ENCODE measurements around the gene SLC25A1.

- TF ChIP-seq NFE2L1 (CRISPR knock-in tag; IDR thresholded peaks at IDR 0.05) (no peak), MAX (CRISPR knock-in tag; IDR thresholded peaks at IDR 0.05) (no peak), TCF7 (CRISPR knock-in tag; IDR thresholded peaks at IDR 0.05; ENCODE audit: low read depth) (no peak), JUN (CRISPR knock-in tag; IDR thresholded peaks at IDR 0.05) (no peak), CTCF (IDR thresholded peaks at IDR 0.05) (no peak), TEAD4 (CRISPR knock-in tag; IDR thresholded peaks at IDR 0.05) (no peak), PRDM15 (CRISPR knock-in tag; IDR thresholded peaks at IDR 0.05) (no peak), ATF6 (CRISPR knock-in tag; IDR thresholded peaks at IDR 0.05) (no peak), ZBTB21 (CRISPR knock-in tag; IDR thresholded peaks at IDR 0.05; ENCODE audit: borderline replicate concordance) (no peak)
Measured at GRCh38 chr22:19152942-19153883, 25.3 kb downstream of the SLC25A1 start.
